Caco-2 (cell line): ENCODE data around the gene TFB1M. TPM values are rescaled to one million over a fixed set of nuclear protein-coding genes. Genes with fewer than 3 reads are reported as not detected.

ENCODE experiments used
- BruUV-seq: library from RNA; stranded (reverse); fragments of 400-500 nt; replicated peaks from 2 replicates; lab custom pipeline; 2021; lab: Mats Ljungman, UMichigan
- CTCF ChIA-PET: fragments of 300-600 bp; sonication (Branson Sonifier 250); formaldehyde crosslinking; loops from one replicate; lab custom pipeline; 2022; ENCODE audit warnings: antibody characterized with exemption; lab: Charles Lee
- POLR2A ChIA-PET: fragments of 300-600 bp; sonication (Branson Sonifier 250); formaldehyde crosslinking; loops from one replicate; lab custom pipeline; 2022; ENCODE audit warnings: antibody characterized with exemption; lab: Charles Lee
- DNase-seq, 2 experiments: peaks; one replicate each; pipeline versions ENCODE4 v3.0.0 to v3.0.0-alpha.2; 2020 to 2022
- H3K27me3 ChIP-seq: replicated peaks from 2 replicates; pipeline ENCODE4 v1.6.0; 2011; ENCODE audit warnings: low read length; ENCODE audit not compliant: control insufficient read depth, insufficient read depth
- H3K36me3 ChIP-seq: 2 replicates; pipeline ENCODE4 v1.5.1; 2011; ENCODE audit warnings: low read length; ENCODE audit not compliant: control insufficient read depth, insufficient read depth
- H3K4me1 ChIP-seq: fragments of 250-450 bp; sonication (Bioruptor Pico); 2 replicates; pipeline ENCODE4 v1.5.1; 2020; ENCODE audit warnings: mild to moderate bottlenecking
- H3K4me3 ChIP-seq: 2 replicates; pipeline ENCODE4 v1.5.1; 2011; ENCODE audit warnings: low read depth, mild to moderate bottlenecking, control low read depth, low read length
- H3K9me3 ChIP-seq: fragments of 250-450 bp; sonication (Bioruptor Pico); 2 replicates; pipeline ENCODE4 v1.5.1; 2020; ENCODE audit warnings: mild to moderate bottlenecking, moderate library complexity
- H3K27ac Mint-ChIP-seq: one replicate; pipeline ENCODE4 v1.8.0; 2022; ENCODE audit warnings: mixed read lengths; ENCODE audit not compliant: unreplicated experiment
- H3K27me3 Mint-ChIP-seq: one replicate; pipeline ENCODE4 v1.8.0; 2022; ENCODE audit warnings: mixed read lengths; ENCODE audit not compliant: insufficient read depth, unreplicated experiment
- H3K36me3 Mint-ChIP-seq: one replicate; pipeline ENCODE4 v1.8.0; 2022; ENCODE audit warnings: mild to moderate bottlenecking, mixed read lengths; ENCODE audit not compliant: insufficient read depth, unreplicated experiment
- H3K4me1 Mint-ChIP-seq: one replicate; pipeline ENCODE4 v1.8.0; 2022; ENCODE audit warnings: low read depth, mixed read lengths; ENCODE audit not compliant: unreplicated experiment
- H3K4me3 Mint-ChIP-seq: one replicate; pipeline ENCODE4 v1.8.0; 2022; ENCODE audit warnings: mild to moderate bottlenecking, moderate library complexity, mixed read lengths; ENCODE audit not compliant: unreplicated experiment
- H3K9me3 Mint-ChIP-seq: one replicate; pipeline ENCODE4 v1.8.0; 2022; ENCODE audit warnings: mixed read lengths; ENCODE audit not compliant: unreplicated experiment
- intact Hi-C: fragments of 100-400 bp; cut with micrococcal nuclease; formaldehyde crosslinking; loops from one replicate; pipeline ENCODE4 v1.10.0; 2022; ENCODE audit not compliant: unreplicated experiment
- total RNA-seq: library from RNA; stranded (reverse); gene quantifications from 2 replicates; pipeline ENCODE4 v1.2.3, GENCODE V29; 2022
- TF ChIP-seq, protein P1 (sequence below), 2 experiments: fragments of 200-600 bp in 1 of 2; IDR thresholded peaks; 1 replicate in 1 of 2; 2 replicates in 1 of 2; pipeline versions ENCODE4 v1.5.1 to v1.8.0; 2011 to 2022; ENCODE audit warnings: antibody characterized with exemption in 1 of 2, control low read depth in 1 of 2, inconsistent platforms in 1 of 2, low read depth in 1 of 2, low read length in 1 of 2, mild to moderate bottlenecking in 1 of 2, moderate library complexity in 1 of 2; ENCODE audit not compliant: insufficient read depth in 1 of 2, severe bottlenecking in 1 of 2, unreplicated experiment in 1 of 2

Gene TFB1M
- total RNA-seq, 1 experiment from 2014 or later = 35.7 TPM

- CTCF ChIA-PET = no interaction called here
- no TSS peak for BruUV-seq
- no peak for DNase-seq
- Histone ChIP-seq H3K9me3 (no peaks in the 10 kb centered on the region), H3K27me3 (no peaks in the 10 kb centered on the region), H3K4me3 (no peak overlapping the region), H3K4me1 (peaks cover 12% of the 10 kb centered on the region), H3K36me3 (peaks cover 4% of the 10 kb centered on the region; the same call in 1 of the 2 replicates)
- Mint-ChIP-seq H3K4me1 (peaks cover 11% of the 10 kb centered on the region), H3K9me3 (no peaks in the 10 kb centered on the region), H3K4me3 (no peak overlapping the region), H3K27ac (no peak overlapping the region), H3K27me3 (no peaks in the 10 kb centered on the region), H3K36me3 (peaks cover 49% of the 10 kb centered on the region)
- intact Hi-C loops = no loop called here
- TF ChIP-seq, protein P1, sequence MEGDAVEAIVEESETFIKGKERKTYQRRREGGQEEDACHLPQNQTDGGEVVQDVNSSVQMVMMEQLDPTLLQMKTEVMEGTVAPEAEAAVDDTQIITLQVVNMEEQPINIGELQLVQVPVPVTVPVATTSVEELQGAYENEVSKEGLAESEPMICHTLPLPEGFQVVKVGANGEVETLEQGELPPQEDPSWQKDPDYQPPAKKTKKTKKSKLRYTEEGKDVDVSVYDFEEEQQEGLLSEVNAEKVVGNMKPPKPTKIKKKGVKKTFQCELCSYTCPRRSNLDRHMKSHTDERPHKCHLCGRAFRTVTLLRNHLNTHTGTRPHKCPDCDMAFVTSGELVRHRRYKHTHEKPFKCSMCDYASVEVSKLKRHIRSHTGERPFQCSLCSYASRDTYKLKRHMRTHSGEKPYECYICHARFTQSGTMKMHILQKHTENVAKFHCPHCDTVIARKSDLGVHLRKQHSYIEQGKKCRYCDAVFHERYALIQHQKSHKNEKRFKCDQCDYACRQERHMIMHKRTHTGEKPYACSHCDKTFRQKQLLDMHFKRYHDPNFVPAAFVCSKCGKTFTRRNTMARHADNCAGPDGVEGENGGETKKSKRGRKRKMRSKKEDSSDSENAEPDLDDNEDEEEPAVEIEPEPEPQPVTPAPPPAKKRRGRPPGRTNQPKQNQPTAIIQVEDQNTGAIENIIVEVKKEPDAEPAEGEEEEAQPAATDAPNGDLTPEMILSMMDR (IDR thresholded peaks at IDR 0.05; ENCODE audit: insufficient read depth in 1 of 2, low read depth in 1 of 2, low read length in 1 of 2, severe bottlenecking in 1 of 2, unreplicated experiment in 1 of 2) = no peak
- POLR2A ChIA-PET = no interaction called here
Observed at GRCh38 chr6:155252581-155252980, 61.7 kb downstream of the TFB1M start.

GRCh38 chr6:155250701-155251381 lies 63.4 kb downstream of the TFB1M start:
- DNase-seq = no peak
- POLR2A ChIA-PET = interaction anchor here (0.6 kb wide), 1 partner anchor 66 kb away, joined by 4 read pairs; no protein-coding TSS in a partner anchor
- CTCF ChIA-PET = no interaction called here
- Mint-ChIP-seq H3K27ac (no peak overlapping the region), H3K4me3 (no peak overlapping the region), H3K4me1 (peaks cover 11% of the 10 kb centered on the region), H3K27me3 (no peaks in the 10 kb centered on the region), H3K9me3 (no peaks in the 10 kb centered on the region), H3K36me3 (peaks cover 46% of the 10 kb centered on the region)
- Histone ChIP-seq H3K9me3 (no peaks in the 10 kb centered on the region), H3K36me3 (peaks cover 4% of the 10 kb centered on the region; the same call in 1 of the 2 replicates), H3K4me3 (no peak overlapping the region), H3K4me1 (peaks cover 21% of the 10 kb centered on the region), H3K27me3 (no peaks in the 10 kb centered on the region)
- no TSS peak for BruUV-seq
- intact Hi-C loops = no loop called here
- TF ChIP-seq, protein P1 (IDR thresholded peaks at IDR 0.05; ENCODE audit: insufficient read depth in 1 of 2, low read depth in 1 of 2, low read length in 1 of 2, severe bottlenecking in 1 of 2, unreplicated experiment in 1 of 2) = no peak

GRCh38 chr6:155248008-155249001 lies 66.0 kb downstream of the TFB1M start:
- DNase-seq = peak; percentile 54 to 55
- TSS peak; percentile 41 for BruUV-seq
- Mint-ChIP-seq H3K27me3 (no peaks in the 10 kb centered on the region), H3K9me3 (no peaks in the 10 kb centered on the region), H3K4me1 (peaks cover 11% of the 10 kb centered on the region), H3K36me3 (peaks cover 28% of the 10 kb centered on the region), H3K4me3 (no peak overlapping the region), H3K27ac (peak overlapping the region; percentile 69)
- POLR2A ChIA-PET = interaction anchor here (0.5 kb wide), 1 partner anchor 24 kb away, joined by 3 read pairs; no protein-coding TSS in a partner anchor
- H3K27me3 ChIP-seq = no peaks in the 10 kb centered on the region
- intact Hi-C loops = loop anchor here (1.0 to 10.0 kb wide), 4 partner anchors 24 to 384 kb away; no protein-coding TSS in a partner anchor
- CTCF ChIA-PET = interaction anchor here (1.0 to 2.1 kb wide), 3 partner anchors 10 to 380 kb away, joined by 3 to 53 read pairs (median 6); no protein-coding TSS in a partner anchor
- H3K4me1 ChIP-seq = peaks cover 21% of the 10 kb centered on the region
- H3K4me3 ChIP-seq = no peak overlapping the region
- no peaks in the 10 kb centered on the region for H3K9me3 ChIP-seq
- TF ChIP-seq, protein P1 (IDR thresholded peaks at IDR 0.05; ENCODE audit: insufficient read depth in 1 of 2, low read depth in 1 of 2, low read length in 1 of 2, severe bottlenecking in 1 of 2, unreplicated experiment in 1 of 2) = peak; percentile 53 to 66
- H3K36me3 ChIP-seq = peaks cover 4% of the 10 kb centered on the region; the same call in 1 of the 2 replicates
